IMR-90 (cell line): Measurements from ENCODE around the gene TMC1.

Source experiments
- POLR2A ChIP-seq: IDR thresholded peaks from 2 replicates; pipeline ENCODE4 v1.6.1; 2012; ENCODE audit warnings: mild to moderate bottlenecking, low read depth, low read length
- RAD21 ChIP-seq: IDR thresholded peaks from 2 replicates; pipeline ENCODE4 v1.6.1; 2012; ENCODE audit warnings: low read length, improper control_type of control experiment
- RCOR1 ChIP-seq: IDR thresholded peaks from 2 replicates; pipeline ENCODE4 v1.6.1; 2012; ENCODE audit warnings: mild to moderate bottlenecking, low read length, improper control_type of control experiment; ENCODE audit not compliant: insufficient replicate concordance
- TF ChIP-seq, protein P1 (sequence below): conservative IDR thresholded peaks from 2 replicates; pipeline ENCODE4 v1.5.1; 2012; ENCODE audit warnings: mild to moderate bottlenecking, low read depth, low read length, improper control_type of control experiment

DNA sequence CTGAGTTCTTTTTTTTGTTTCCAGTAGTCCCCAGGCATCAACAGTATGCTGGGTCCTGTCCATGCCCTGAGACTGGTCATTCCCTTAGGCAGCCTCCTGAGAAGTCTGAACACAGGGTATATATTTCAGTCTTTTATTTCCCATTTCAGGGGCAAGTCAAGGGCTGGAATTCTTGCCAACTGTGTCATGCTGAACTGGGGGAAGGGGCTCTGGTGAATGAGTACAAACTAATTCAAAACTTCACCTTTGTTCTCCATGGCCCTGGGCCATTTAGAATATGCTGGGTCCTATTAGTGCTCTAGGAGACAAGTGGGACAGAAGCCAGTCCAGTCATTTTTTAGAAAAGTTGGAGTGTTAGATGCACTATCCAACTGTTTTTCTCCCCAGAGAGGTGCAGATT lies 170.3 kb downstream of the TMC1 start:
- TF ChIP-seq, protein P1, sequence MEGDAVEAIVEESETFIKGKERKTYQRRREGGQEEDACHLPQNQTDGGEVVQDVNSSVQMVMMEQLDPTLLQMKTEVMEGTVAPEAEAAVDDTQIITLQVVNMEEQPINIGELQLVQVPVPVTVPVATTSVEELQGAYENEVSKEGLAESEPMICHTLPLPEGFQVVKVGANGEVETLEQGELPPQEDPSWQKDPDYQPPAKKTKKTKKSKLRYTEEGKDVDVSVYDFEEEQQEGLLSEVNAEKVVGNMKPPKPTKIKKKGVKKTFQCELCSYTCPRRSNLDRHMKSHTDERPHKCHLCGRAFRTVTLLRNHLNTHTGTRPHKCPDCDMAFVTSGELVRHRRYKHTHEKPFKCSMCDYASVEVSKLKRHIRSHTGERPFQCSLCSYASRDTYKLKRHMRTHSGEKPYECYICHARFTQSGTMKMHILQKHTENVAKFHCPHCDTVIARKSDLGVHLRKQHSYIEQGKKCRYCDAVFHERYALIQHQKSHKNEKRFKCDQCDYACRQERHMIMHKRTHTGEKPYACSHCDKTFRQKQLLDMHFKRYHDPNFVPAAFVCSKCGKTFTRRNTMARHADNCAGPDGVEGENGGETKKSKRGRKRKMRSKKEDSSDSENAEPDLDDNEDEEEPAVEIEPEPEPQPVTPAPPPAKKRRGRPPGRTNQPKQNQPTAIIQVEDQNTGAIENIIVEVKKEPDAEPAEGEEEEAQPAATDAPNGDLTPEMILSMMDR: no peak
- no peak for TF ChIP-seq RAD21
- TF ChIP-seq POLR2A: no peak
- no peak for TF ChIP-seq RCOR1
